GM18511 (cell line): Measurements from ENCODE around the gene COBL.

ENCODE experiments used
- ATAC-seq: cut with Tn5 transposase; IDR thresholded peaks from one replicate; pipeline ENCODE4 v1.9.1; 2021; ENCODE audit warnings: mild to moderate bottlenecking, moderate library complexity; ENCODE audit not compliant: unreplicated experiment

The COBL gene

DNA sequence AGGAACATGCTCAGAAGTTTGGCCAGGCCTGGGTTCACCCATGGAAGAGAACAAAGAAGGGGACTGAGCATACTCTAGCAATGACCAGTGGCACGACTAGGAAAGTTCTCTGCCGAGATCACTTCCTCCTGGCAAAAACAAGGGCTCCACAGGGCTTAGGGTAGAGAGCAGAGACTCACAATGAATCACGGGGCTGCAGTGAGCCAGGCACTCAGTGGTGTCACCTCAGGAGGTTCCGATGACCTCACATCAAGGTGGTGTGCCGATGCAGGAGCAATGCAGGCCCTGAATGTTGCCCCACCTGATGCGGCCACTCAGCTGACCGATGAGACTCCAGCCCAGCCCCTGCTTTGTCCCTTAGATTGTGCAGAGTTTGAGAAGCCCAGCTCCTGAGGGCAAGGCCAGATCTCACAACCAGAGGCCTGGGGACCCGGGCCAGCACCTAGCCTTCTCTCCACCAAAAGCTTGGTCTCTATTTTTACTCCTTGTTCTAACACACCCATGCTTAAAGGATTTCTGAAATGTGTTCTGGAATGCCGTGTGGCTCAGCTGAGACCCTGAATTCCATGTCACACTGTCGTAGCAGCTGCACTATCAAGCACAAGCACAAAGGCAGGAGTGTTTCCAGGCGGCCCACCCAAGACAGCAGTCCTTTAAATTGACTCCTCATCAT is 60.9 kb downstream of the COBL start:
- ATAC-seq, result no peak

DNA sequence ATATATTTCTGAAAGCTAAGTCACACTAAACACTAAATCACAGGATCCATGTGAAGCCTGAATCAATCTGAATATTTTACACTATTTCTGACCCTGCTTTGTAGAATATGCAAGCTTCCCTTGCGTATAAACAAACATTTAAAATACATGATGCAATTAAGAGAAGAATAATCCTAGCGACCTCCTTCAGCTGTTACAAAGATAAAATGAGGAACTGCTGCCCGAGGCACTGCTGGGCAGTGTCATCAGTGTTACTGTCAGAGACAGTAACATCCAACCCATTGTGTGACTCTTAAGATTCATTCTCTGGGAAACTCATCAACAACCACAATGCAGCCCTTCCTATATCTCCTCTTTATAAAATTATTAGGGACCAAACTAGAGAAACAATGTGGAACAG is 61.6 kb downstream of the COBL start:
- no peak for ATAC-seq

DNA sequence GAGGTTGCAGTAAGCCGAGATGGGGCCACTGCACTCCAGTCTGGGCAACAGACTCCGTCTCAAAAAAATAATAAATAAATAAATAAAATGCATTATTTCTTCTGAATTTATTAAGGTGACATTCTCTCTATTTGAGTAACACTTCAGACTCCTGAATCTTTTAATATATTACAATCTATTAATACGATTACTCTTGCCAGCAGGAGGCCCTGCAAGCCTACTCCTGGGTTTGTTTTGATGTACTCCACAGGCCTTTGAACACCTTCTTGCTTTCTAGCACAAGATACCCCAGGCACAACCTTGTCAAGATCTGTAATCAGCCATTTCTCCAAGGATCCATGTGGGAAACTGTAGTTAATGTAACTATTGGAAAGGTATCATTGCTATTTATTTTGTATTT is 63.5 kb downstream of the COBL start:
- ATAC-seq, result no peak

DNA sequence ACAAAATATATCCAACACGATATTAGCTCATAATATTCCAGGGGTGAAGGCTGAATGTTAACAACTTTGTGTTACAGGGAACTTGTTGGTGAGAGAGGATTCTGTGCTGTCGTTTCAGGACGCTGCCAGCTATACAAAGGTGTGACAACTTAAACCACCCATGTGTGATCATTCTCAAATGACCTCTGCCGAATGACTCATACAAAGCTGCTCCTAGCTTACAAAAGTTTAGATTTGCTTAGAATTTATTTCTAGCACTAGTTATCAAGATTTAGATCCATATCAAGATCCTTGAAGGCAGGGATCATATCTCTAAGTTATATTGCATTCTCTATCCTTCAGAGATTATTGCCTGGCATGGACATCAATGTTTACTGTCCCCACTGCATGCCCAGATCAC is 65.3 kb downstream of the COBL start:
- no peak for ATAC-seq

DNA sequence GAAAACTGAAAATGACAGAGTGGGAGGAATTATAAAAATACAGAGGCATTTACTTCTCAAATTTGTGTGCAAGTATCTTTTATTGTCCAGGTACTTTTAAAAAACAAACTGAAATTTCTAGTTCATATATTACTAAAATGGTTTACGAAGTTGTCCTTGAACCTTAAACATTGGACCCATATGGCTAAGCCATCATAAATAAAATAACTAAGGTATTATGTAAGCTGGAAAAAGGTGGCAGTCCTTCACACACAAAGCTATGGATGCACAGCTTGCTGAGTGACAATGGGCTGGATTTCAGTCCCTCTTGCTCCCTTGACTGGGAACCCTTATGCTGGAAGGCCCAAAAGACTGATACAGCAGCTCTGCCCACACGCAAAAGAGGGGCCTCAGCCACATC is 66.1 kb downstream of the COBL start:
- ATAC-seq, result no peak

DNA sequence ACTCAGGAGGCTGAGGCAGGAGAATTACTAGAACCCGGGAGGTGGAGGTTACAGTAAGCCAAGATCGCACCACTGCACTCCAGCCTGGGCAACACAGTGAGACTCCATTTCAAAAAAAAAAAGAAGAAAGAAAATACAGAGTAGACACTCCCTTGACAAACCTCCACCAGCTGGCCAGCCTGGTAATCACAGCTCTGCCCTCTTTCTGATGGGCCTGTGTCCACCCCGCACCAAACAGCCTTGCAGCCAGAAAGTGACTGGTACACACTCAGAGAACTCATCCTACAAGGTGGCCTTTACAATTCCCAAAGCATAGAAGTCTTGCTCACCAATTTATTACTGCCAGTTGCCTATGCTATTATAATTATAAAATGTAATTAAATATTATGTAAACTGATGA is 66.6 kb downstream of the COBL start:
- ATAC-seq, result no peak

DNA sequence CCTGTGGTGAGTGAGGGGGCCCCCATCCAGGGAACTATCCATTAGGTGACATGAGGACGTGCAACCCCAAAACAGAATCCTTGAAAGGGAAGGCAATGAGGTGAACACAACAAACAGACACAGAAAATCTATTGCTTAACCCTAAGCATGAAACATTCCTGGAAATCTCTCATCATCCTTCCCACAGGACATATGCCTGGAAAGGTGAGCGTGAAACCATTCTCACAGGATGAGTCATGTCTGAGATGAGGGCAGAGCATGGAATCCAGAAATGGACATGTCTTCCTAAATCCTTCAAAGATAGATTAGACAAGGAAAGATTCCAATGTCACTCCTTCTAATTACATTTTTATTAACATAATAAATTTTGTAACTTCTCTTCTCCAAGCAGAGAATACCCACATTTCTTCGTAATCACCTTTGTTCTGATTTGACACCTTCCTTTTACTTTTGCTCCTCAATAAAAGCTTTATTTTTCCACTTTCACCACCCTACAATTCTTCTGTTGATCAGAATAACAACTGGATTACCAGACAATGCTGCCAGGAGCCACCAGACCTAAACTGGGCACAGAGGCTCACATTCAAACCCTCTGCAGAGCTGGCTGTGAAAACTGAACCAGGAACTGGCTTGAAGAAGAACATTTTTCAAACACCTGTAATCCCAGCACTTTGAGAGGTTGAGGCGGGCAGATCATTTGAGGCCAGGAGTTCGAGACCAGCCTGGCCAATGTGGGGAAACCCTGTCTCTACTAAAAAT is 67.2 kb downstream of the COBL start:
- no peak for ATAC-seq

DNA sequence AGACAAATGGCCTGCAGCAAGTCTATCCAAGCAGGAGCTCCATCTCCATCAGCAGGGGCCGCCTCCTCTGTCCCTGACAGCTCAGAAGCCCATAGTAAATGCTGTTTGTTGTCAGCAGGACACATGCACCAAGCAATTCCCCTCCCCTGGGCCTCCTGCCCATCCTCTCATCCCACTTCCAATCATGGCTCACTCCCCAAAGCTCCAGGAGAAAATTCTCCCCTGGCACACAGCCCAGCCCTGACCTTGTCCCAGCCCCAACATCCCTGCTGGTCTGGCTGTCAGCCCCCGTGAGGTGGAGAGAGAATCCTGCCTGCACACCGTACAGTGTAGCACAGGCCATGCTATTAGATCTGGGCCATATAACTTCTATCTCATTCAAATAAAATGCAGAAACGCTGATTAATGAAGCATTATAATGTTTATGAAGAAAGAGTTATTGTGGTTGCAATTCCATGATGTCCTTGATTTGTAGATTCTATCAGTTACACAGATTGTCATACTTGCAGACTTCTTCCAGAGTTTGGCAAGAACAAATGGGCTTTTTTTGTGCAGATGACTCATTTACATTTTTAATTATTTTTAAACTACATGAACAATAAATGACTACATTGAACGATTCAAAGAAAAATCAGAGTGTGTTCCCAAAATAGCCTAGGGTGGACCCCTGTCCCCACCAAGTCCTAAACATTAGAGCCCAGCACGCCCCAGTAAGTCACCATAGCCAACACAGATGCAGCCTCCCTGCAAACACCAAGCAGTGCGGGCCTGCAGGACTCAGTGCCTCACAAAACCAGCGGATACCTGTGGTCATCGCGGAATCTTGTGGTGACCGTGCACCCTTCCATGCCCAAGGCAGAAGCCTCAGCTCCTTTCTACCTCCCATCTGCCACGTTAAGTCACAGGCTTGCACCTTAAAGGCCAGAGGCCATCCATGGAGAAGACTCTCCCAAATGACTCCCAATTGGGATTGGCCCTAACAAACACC is 70.1 kb downstream of the COBL start:
- no peak for ATAC-seq

DNA sequence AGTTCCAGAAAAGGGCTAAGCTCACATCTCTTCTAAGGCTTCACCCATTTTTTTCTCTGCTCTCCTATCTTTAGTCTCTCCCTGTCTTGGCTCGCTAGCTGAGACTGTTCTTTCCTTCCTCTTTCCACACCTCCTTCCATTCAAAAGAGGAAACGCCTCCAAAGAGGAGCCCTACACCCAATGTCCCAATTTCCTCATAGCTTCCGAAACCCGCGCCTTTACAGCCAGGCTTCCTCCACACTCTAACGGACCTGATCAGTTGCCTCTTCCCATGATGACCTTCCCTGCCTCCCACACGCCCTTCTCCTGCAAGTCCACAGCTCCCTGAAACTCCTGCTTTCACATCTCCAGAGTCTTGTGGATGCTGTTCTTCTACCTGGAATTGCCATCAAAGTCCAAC is 71.7 kb downstream of the COBL start:
- no peak for ATAC-seq

DNA sequence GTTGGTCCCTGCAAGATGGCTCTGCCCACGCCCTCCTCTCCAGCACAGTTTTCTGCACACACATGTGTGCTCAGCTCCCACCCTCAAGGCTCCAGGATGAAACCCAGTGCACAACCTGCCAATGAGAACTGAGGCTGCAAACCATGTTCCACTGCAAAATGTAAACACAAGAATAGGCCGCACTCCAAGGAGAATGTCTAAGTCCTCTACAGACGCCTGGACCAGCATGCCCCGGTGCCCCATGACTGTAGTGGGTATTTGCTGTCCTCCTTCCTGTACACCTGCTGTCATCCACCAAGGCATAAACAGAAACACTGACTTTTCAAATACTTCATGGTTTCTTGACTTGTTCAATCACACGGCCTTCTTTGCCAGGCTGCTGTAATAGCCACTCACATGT is 72.6 kb downstream of the COBL start:
- no peak for ATAC-seq

DNA sequence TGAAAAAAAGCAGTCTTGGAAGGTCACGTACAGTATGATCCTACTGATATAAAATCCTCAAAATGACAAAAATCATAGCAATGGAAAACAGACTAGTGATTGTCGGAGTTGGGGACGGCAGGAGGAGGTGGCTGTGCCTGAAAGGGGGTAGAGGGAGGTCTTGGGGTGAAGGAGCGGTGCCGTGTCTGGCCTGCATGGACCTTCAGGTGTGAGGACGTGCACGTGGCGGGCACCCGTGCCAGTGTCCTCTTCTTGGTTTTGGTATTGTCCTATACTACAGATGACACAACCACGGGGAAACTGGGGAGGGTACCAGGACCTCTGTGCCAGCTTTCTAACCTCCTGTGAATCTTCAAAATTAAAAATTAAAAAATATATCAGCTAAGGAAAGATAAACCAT is 73.0 kb downstream of the COBL start:
- no peak for ATAC-seq

DNA sequence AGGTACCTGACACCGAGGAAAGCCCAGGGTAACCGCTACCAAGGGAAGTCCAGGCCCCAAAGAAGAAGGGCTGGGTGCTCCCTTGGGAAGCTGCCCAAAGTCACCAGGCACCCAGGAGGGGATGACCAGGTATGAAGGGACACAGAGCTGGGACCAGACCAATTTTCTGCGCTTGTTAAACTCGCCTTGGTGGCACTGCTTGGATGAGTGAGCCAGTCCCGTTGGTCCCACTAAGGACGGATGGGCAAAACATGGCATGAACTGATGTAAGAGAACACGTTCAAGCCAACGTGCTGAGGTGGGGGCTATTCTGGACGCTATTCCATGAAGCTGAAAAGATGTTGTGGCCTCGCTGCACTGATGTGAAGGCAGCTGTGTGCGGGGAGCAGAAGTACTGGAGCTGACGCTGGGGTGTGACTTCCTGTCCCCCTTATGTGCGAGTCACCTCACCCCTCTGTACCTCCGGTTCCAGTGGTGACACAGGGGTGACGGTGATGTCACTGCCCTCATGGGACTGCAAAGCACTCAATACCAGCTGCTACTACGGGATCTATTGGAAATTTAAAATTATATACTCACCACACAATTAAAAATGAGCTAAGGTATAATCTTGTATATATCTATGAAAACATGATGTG is 73.6 kb downstream of the COBL start:
- ATAC-seq, result no peak

DNA sequence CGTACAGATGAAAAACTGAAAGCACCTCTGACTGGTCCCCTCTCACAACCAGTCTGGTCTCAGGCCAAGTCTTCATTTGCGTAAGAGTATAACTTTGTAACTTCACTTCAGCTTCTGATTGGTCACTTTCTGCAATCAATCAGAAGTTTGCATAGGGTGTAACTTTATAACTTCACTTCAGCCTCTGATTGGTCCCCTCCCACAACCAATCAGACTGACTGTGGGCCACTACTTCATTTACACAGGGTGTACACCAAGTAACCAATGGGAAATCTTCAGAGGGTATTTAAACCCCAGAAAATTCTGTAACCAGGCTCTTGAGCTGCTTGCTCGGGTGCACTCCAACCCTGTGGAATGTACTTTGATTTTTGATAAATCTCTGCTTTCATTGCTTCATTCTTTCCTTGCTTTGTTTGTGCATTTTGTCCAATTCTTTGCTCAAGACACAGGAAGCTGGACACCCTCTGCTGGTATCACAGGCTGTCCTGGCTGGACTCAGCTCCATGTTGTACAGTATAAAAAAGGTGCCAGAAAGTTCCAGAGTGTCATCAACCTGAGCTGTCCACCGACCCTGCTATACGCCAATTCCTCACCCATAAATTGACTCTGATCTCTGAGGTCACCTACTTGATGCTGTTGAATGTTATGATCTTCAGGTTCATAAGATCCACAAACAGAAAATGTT is 74.5 kb downstream of the COBL start:
- no peak for ATAC-seq

DNA sequence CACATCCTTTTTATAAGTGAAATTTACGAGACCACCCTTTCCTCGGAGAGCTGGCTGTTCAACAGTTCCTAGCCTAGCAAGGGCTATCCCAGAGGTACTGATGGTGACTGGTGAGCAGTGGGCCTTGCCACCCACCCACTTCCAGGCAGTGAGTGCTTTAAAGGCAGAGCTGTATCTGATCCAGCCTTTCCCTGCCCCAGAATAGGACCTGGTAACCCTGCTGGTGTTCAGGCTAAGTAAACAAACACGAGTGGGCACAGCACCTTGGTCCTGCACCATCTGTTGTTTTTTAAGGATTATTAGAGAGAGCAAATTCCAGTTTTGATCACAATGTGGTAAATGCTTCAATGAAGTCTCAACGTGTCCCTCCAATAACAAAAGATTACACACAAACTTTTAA is 75.7 kb downstream of the COBL start:
- ATAC-seq, result no peak

DNA sequence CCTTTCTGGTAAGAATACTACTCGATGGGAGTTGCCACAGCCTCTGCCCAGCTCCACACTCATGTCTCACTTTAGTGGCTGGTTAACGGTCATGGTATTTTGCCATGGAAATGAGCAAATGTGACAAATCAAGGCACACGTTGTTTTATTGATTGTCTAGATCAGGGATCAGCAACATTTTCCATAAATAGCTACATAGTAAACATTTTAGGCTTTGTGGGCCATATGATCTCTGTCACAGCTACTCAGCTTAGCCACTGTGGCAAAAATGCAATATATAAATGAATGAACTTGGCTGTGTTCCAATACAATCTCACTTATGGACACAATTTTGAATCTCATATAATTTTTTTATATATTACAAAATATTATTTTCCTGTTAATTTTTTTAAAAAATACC is 76.9 kb downstream of the COBL start:
- ATAC-seq, result no peak

DNA sequence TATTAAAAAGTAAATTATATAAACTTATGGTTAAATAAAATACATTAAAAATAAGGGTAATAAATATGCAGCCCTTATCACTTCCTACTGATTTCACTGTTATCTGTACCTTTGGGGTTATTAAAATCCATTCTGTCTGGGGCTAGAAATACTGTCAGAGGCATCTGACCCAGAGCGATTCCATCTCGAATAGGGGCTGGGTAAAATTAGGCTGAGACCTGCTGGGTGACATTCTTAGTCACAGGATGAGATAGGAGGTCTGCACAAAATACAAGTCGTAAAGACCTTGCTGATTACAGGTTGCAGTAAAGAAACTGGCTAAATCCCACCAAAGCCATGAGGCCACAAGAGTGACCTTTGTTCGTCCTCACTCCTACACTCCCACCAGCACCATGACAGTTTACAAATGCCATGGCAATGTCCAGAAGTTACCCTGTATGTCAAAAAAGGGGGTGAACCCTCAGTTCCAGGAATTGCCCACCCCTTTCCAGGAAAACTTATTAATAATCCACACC is 77.6 kb downstream of the COBL start:
- no peak for ATAC-seq

DNA sequence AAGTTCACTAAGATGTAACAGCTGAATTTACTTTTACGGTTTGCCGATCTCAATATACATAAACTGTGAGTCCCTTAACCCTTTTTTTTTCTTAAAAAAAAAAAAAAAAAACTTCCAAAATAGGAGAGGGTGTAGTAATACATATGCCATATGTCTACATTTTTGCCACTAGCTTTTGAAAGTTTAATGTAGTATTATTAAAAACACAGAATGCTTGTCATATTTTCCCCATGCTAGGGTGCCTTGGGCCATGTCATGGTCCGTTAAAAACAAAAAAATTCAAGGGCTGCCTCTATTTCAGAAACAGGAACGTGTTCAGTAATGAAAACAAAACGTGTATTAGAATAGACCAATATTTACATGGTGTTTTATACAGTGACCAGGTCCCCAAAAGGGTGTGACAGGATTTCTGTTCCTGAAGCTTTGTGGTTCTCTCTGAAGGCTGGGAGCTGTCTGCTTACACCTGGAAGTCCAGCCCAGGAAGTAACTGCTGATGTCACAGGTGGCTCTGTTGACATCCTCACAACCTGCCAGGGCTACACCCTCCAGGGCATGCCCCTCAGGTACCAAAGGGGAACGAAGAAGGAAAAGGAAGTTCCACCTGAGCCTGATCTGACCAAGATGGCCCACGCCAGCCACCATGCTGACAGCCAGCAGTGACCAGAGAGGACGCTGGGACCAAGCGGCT is 79.0 kb downstream of the COBL start:
- no peak for ATAC-seq

DNA sequence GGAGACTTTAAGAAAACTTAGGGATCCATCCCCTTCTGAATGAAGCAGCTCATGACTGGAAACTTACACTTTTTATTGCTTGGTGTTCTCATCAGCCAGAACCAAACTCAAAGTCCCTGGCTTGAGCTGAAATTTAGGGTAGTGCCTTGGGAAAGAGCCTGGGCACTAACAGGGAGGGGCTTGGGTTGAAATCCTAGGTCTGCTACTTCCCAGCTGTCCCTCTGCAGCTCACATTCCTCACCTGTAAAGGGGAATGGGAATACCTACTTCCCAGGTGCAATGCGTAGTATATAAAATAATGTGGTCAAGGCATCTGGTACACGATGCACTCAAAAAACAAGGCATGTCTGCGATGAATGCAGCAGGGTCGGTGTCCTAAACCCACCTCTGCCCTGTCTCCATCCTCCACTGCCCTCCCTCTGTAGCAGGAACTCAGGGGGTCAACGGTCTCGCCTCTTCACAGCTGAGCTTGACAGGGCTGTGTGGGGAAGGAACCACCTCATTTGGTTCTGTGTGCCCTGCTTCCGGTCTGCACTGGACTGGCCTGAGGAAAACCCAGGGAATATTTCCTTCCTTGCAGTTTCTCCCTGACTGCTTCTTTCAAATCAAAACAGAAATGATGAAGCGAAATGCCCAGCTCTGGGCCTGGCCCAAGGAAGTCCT is 80.0 kb downstream of the COBL start:
- no peak for ATAC-seq

DNA sequence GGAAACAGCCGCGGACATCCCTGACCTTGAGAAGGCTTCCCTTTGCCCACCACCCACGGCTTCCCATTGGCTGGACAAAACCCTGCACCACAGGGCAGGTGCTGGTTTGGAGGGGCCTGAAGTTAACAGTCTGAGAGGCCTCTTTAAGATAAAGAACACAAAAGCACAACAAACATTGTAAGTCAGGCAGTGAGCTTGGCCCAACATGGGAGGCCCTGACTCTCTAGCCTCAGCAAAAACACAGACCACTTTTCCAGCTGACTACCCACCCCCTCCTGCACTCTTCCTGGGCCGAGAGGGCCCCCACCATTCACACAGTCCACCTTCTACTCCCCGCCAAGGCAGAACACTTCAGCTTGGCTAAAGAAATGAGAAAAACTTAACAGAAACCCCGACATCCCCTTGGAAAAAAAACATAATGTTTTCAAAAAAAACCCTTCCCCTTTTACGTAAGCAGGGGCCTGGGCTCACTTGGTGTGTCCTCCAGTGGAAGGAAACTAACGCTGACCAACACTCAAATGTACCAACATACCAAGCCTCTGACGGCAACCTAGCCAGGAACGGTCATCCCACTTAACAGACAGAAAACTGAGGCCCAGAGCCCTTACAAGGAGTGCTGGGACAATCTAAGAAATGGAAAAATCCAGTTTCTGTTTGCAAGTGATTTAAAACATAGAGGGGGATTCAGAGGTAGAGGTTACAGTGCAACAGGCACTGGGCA is 80.9 kb downstream of the COBL start:
- no peak for ATAC-seq
